Peyer's patch (tissue), 4 donors: ENCODE results near the gene CRYL1.

Experiments used
- POLR2A ChIP-seq, 2 donors: fragments of 450-650 bp; IDR thresholded peaks; one replicate each; pipeline ENCODE4 v1.5.1; 2017; ENCODE audit warnings: antibody characterized with exemption in 2 of 2, mild to moderate bottlenecking in 2 of 2, moderate library complexity in 2 of 2
- TF ChIP-seq, protein P1 (sequence below), 6 experiments: fragments of 450-650 bp in 4 of 6; fragments of 200-600 bp in 2 of 6; sonication (generic) in 1 of 6; IDR thresholded peaks; one replicate each; pipeline ENCODE4 v1.5.1; 2017 to 2019; ENCODE audit warnings: antibody characterized with exemption in 6 of 6, mild to moderate bottlenecking in 3 of 6, moderate library complexity in 1 of 6

DNA sequence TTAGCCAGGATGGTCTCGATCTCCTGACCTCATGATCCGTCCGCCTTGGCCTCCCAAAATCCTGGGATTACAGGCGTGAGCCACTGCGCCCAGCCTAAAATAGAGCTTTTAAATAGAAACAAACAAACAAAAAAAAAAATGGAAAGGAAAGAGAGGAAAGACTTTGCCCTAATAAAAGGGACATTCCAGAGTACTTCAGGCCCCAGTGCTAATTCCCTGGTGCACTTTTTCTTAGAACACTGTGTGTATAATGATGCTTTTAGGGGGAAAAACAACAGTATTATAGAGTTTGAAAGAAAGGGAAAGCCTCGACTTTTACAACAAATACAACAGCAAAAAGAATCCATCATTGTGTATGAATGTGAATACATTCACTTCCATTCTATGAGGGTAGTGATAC lies 104.7 kb downstream of the CRYL1 start:
- TF ChIP-seq, protein P1, sequence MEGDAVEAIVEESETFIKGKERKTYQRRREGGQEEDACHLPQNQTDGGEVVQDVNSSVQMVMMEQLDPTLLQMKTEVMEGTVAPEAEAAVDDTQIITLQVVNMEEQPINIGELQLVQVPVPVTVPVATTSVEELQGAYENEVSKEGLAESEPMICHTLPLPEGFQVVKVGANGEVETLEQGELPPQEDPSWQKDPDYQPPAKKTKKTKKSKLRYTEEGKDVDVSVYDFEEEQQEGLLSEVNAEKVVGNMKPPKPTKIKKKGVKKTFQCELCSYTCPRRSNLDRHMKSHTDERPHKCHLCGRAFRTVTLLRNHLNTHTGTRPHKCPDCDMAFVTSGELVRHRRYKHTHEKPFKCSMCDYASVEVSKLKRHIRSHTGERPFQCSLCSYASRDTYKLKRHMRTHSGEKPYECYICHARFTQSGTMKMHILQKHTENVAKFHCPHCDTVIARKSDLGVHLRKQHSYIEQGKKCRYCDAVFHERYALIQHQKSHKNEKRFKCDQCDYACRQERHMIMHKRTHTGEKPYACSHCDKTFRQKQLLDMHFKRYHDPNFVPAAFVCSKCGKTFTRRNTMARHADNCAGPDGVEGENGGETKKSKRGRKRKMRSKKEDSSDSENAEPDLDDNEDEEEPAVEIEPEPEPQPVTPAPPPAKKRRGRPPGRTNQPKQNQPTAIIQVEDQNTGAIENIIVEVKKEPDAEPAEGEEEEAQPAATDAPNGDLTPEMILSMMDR (IDR thresholded peaks at IDR 0.05): no peak
- no peak for TF ChIP-seq POLR2A (IDR thresholded peaks at IDR 0.05)
